HepG2 (cell line): ENCODE results near the gene CDK2AP2. TPM values are rescaled to one million over a fixed set of nuclear protein-coding genes. Genes with fewer than 3 reads are reported as not detected.

ENCODE experiments used
- ADNP ChIP-seq: sonication (generic); formaldehyde crosslinking; IDR thresholded peaks from 2 replicates; pipeline ENCODE4 v1.4.0; 2020; ENCODE audit warnings: missing genetic modification reagents
- ARID5B ChIP-seq: IDR thresholded peaks from 2 replicates; pipeline ENCODE4 v1.4.0; 2020; ENCODE audit warnings: mild to moderate bottlenecking, missing genetic modification reagents
- FOXO4 ChIP-seq: sonication (generic); formaldehyde crosslinking; conservative IDR thresholded peaks from 2 replicates; pipeline ENCODE4 v1.8.1; 2023; ENCODE audit warnings: missing genetic modification reagents
- HCFC1 ChIP-seq: fragments of 150-350 bp; IDR thresholded peaks from 2 replicates; pipeline ENCODE4 v1.6.1; 2014; ENCODE audit warnings: low read depth, low read length
- IRF1 ChIP-seq: sonication (generic); formaldehyde crosslinking; IDR thresholded peaks from 2 replicates; pipeline ENCODE4 v1.4.0; 2020; ENCODE audit warnings: low read depth, mild to moderate bottlenecking, missing genetic modification reagents
- MED13 ChIP-seq: sonication (generic); formaldehyde crosslinking; IDR thresholded peaks from 2 replicates; pipeline ENCODE4 v1.5.0; 2020; ENCODE audit warnings: missing genetic modification reagents
- MNT ChIP-seq: fragments of 450-650 bp; IDR thresholded peaks from 2 replicates; pipeline ENCODE4 v1.6.1; 2016
- POGK ChIP-seq: sonication (generic); formaldehyde crosslinking; conservative IDR thresholded peaks from 2 replicates; pipeline ENCODE4 v1.8.0; 2022; ENCODE audit warnings: mild to moderate bottlenecking, moderate library complexity, missing genetic modification reagents
- REXO4 ChIP-seq: sonication (generic); formaldehyde crosslinking; IDR thresholded peaks from 2 replicates; pipeline ENCODE4 v1.8.0; 2022; ENCODE audit warnings: missing genetic modification reagents, mild to moderate bottlenecking, borderline replicate concordance
- RFX5 ChIP-seq: IDR thresholded peaks from 2 replicates; pipeline ENCODE4 v1.6.1; 2011; ENCODE audit warnings: low read depth, low read length, improper control_type of control experiment
- SAFB2 ChIP-seq: sonication (generic); formaldehyde crosslinking; IDR thresholded peaks from 2 replicates; pipeline ENCODE4 v1.5.1; 2020; ENCODE audit warnings: missing genetic modification reagents, low read depth, mild to moderate bottlenecking, borderline replicate concordance
- ZC3H13 ChIP-seq: sonication (generic); formaldehyde crosslinking; IDR thresholded peaks from 2 replicates; pipeline ENCODE4 v1.8.1; 2023; ENCODE audit warnings: mild to moderate bottlenecking, missing genetic modification reagents, moderate library complexity
- ZNF225 ChIP-seq: sonication (generic); formaldehyde crosslinking; IDR thresholded peaks from 2 replicates; pipeline ENCODE4 v1.4.0; 2020; ENCODE audit warnings: mild to moderate bottlenecking, missing genetic modification reagents
- ZNF34 ChIP-seq: sonication (generic); formaldehyde crosslinking; IDR thresholded peaks from 2 replicates; pipeline ENCODE4 v1.4.0; 2020; ENCODE audit warnings: mild to moderate bottlenecking, missing genetic modification reagents, borderline replicate concordance
- ZNF687 ChIP-seq: sonication (generic); formaldehyde crosslinking; IDR thresholded peaks from 2 replicates; pipeline ENCODE4 v1.5.1; 2020; ENCODE audit warnings: mild to moderate bottlenecking, missing genetic modification reagents, moderate library complexity
- polyA plus RNA-seq, 8 experiments: library from polyadenylated mRNA; depleted of rRNA in 3 of 8; stranded (reverse) in 7 of 8; unstranded in 1 of 8; fragments of >200 nt; fragmentation: Illumina TruSeq in 4 of 8; extraction: Trizol in 4 of 8; gene quantifications; 2 replicates each; pipeline versions ENCODE4 v1.2.1 to v1.2.3, GENCODE V29; 2011 to 2016; ENCODE audit warnings: low read depth in 4 of 8, missing spikeins in 1 of 8, mixed read lengths in 1 of 8; ENCODE audit not compliant: insufficient read depth in 1 of 8
- total RNA-seq, 5 experiments: library from RNA; depleted of rRNA; stranded (reverse); fragments of >200 nt; fragmentation: Illumina TruSeq; extraction: Trizol; gene quantifications; 2 replicates each; pipeline ENCODE4 v1.2.3, GENCODE V29; 2016; ENCODE audit warnings: low read depth in 1 of 5

Gene CDK2AP2
- total and polyA plus RNA-seq, 2 of the 13 experiments (the other 11 are each of a cell fraction or from before 2014, with no cell fraction given) = 15.0 to 23.2 TPM

GRCh38 chr11:67507864-67508485 lies at the start of gene CDK2AP2 (continued):
- TF ChIP-seq ZNF687 = peak; percentile 73
- no peak for TF ChIP-seq RFX5
- TF ChIP-seq ZC3H13 (CRISPR knock-in tag) = no peak
- no peak; the same call in 1 of the 2 replicates for TF ChIP-seq POGK (CRISPR knock-in tag)
- no peak for TF ChIP-seq MED13
- TF ChIP-seq FOXO4 (CRISPR knock-in tag) = no peak
- no peak for TF ChIP-seq HCFC1
- peak; percentile 71 for TF ChIP-seq ZNF34 (CRISPR knock-in tag)
- TF ChIP-seq MNT = peak; percentile 51
- no peak; the same call in 1 of the 2 replicates for TF ChIP-seq SAFB2 (CRISPR knock-in tag)
- no peak for TF ChIP-seq REXO4 (CRISPR knock-in tag)
- no peak for TF ChIP-seq IRF1 (CRISPR knock-in tag)
- no peak for TF ChIP-seq ZNF225
- no peak; the same call in 1 of the 2 replicates for TF ChIP-seq ARID5B
- peak; percentile 98 for TF ChIP-seq ADNP (CRISPR knock-in tag)
